ENCODE measurements around the gene FAM222B. TPM values are rescaled to one million over a fixed set of nuclear protein-coding genes. Genes with fewer than 3 reads are reported as not detected.

Gene FAM222B
- total and polyA plus RNA-seq, 2 of the 4 experiments (the other 2 are of a cell fraction) = 2.5 to 10.8 TPM

DNA sequence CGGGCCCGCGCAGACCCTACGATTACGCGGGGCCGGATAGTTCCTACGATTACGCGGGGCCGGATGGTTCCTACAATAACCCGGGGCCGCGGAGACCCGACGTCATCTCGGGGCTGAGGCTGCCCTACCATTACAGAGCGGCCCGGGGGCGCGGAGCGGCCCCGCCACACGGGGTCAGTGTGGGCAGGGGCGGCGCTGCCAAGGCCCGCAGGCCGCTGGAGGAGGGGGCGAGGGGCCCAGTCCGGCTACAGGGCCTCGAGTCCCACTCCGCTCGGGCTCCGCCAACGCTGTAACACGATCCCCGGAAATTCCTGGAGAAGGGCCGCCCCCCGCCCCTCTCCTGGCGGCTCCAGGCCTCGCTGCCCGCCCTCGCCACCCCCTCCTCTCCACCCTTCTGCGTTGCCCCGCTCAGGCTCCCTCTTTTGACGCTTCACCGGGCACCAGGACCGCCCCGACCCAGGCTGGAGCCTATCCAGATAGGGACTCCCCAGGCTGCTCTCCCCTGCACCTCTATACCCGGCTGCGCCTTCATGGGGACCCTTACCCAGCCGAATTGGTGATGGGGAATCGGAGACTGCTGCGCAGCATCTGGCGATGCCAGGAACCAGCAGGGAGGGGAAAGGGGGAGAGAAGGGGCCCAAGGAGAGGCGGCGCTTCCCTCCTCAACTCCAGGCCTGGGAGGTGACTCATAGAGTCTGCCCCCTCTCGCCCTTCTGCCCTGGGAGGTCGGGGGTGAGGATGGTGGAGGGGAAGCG, 124.8 kb downstream of the FAM222B start, which contains the start of gene RAB34:
RAB34 (minus strand) TSS at position 291 of the 755 bp plus-strand sequence. CDS start 602 bp downstream, outside the sequence.
- CTCF ChIA-PET = no interaction called here
- H2AK5ac ChIP-seq (ENCODE audit: low read depth, low read length) = peak within 1 kb of the TSS; percentile 100
- peak within 1 kb of the TSS; percentile 99 for H2BK15ac ChIP-seq (ENCODE audit: low read depth, low read length)
- BruUV-seq (replicated peaks) = no TSS peak
- H2AK9ac ChIP-seq (replicated peaks; ENCODE audit: low read depth, low read length, poor library complexity) = peak within 1 kb of the TSS; percentile 99
- peak; percentile 55 for ATAC-seq (ENCODE audit: low read depth)
- H3K4me1 ChIP-seq (ENCODE audit: control insufficient read depth, insufficient read depth, low read length) = peaks cover 13% of the 10 kb centered on the region
- H2BK120ac ChIP-seq (ENCODE audit: low read depth, low read length) = peak within 1 kb of the TSS; percentile 96
- peak within 1 kb of the TSS; percentile 96 for H3K9ac ChIP-seq (ENCODE audit: low read depth, low read length)
- dilution Hi-C loops (cut with HindIII; ENCODE audit: low sequenced_read_pairs, unreplicated experiment) = no loop called here
- no peaks in the 10 kb centered on the region for H3K9me3 ChIP-seq (ENCODE audit: control insufficient read depth, insufficient read depth, low read length)
- in situ Hi-C loops (cut with MboI; ENCODE audit: low sequenced_read_pairs) = no loop called here
- H3K27me3 ChIP-seq (ENCODE audit: control insufficient read depth, insufficient read depth, low read length) = no peaks in the 10 kb centered on the region
- H3K4ac ChIP-seq (ENCODE audit: low read depth, low read length) = peak within 1 kb of the TSS; percentile 99
- H4K20me1 ChIP-seq (ENCODE audit: insufficient read depth, low read length) = peaks cover 44% of the 10 kb centered on the region
- H4K8ac ChIP-seq (ENCODE audit: low read depth in 2 of 2, low read length in 2 of 2) = peak within 1 kb of the TSS; percentile 92 to 94
- intact Hi-C loops (cut with micrococcal nuclease) = no loop called here
- peak within 1 kb of the TSS; percentile 98 for H3K18ac ChIP-seq (ENCODE audit: low read depth, low read length)
- H3K23ac ChIP-seq (ENCODE audit: low read depth, low read length) = peak within 1 kb of the TSS; percentile 95
- peaks cover 19% of the 10 kb centered on the region; the same call in 1 of the 2 replicates for H3K9me1 ChIP-seq (ENCODE audit: insufficient read depth, low read length)
- peak within 1 kb of the TSS; percentile 80 for H3K4me3 ChIP-seq (ENCODE audit: insufficient read depth, low read depth, low read length)
- H3K36me3 ChIP-seq (ENCODE audit: control insufficient read depth, insufficient read depth, low read length) = peaks cover 42% of the 10 kb centered on the region
- TF ChIP-seq CHD1 (IDR thresholded peaks at IDR 0.05; ENCODE audit: low read depth, low read length) (peak; percentile 8; the same call in 1 of the 2 replicates), POLR2A (IDR thresholded peaks at IDR 0.05; ENCODE audit: low read depth, low read length) (peak; percentile 76), MXI1 (IDR thresholded peaks at IDR 0.05; ENCODE audit: borderline replicate concordance, low read depth, low read length) (peak; percentile 39; the same call in 1 of the 2 replicates), CTCF (conservative IDR thresholded peaks at IDR 0.05; ENCODE audit: low read depth, low read length) (peak; percentile 45), NFE2L2 (IDR thresholded peaks at IDR 0.05; ENCODE audit: low read depth, low read length) (no peak), FOS (IDR thresholded peaks at IDR 0.05; ENCODE audit: low read depth, low read length) (peak; percentile 84), RFX5 (IDR thresholded peaks at IDR 0.05; ENCODE audit: low read depth, low read length) (no peak), RCOR1 (IDR thresholded peaks at IDR 0.05; ENCODE audit: insufficient replicate concordance, low read length) (no peak), RAD21 (IDR thresholded peaks at IDR 0.05; ENCODE audit: low read length) (0 out of 2 replicates have a peak, but pooled peaks have one; percentile 17), SMC3 (IDR thresholded peaks at IDR 0.05; ENCODE audit: low read depth, low read length) (no peak), MAZ (IDR thresholded peaks at IDR 0.05; ENCODE audit: borderline replicate concordance, low read depth, low read length) (peak; percentile 40; the same call in 1 of the 2 replicates)
- TF ChIP-seq, protein P1, sequence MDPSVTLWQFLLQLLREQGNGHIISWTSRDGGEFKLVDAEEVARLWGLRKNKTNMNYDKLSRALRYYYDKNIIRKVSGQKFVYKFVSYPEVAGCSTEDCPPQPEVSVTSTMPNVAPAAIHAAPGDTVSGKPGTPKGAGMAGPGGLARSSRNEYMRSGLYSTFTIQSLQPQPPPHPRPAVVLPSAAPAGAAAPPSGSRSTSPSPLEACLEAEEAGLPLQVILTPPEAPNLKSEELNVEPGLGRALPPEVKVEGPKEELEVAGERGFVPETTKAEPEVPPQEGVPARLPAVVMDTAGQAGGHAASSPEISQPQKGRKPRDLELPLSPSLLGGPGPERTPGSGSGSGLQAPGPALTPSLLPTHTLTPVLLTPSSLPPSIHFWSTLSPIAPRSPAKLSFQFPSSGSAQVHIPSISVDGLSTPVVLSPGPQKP (IDR thresholded peaks at IDR 0.05; ENCODE audit: borderline replicate concordance, low read depth, low read length) = no peak
- peak within 1 kb of the TSS; percentile 96 for H4K91ac ChIP-seq (ENCODE audit: insufficient read depth, low read depth, low read length)
- peak within 1 kb of the TSS; percentile 98 for H3K27ac ChIP-seq (ENCODE audit: insufficient read depth, low read length)
- peaks cover 5 to 61% of the 10 kb centered on the region in 2 experiments; a peak in 3 of 4 replicates for H3K79me1 ChIP-seq (ENCODE audit: low read depth in 1 of 2, low read length in 2 of 2)
- H3K4me2 ChIP-seq (ENCODE audit: low read depth, low read length) = peak within 1 kb of the TSS; percentile 97
- DNase-seq = peak; percentile 89
- peak within 1 kb of the TSS; percentile 96 for H2AFZ ChIP-seq (replicated peaks; ENCODE audit: low read length, poor library complexity)
- H4K5ac ChIP-seq (ENCODE audit: low read depth, low read length) = peak within 1 kb of the TSS; percentile 97
- POLR2A ChIA-PET (ENCODE audit: unreplicated experiment) = no interaction called here
- H3K14ac ChIP-seq (replicated peaks; ENCODE audit: low read depth, low read length) = peak within 1 kb of the TSS; percentile 89
- peak within 1 kb of the TSS; percentile 96 for H3K56ac ChIP-seq (ENCODE audit: extremely low read depth, insufficient read depth, low read length)
- peak within 1 kb of the TSS; percentile 99 for H2BK5ac ChIP-seq (ENCODE audit: low read depth, low read length, poor library complexity, severe bottlenecking)
- H2BK20ac ChIP-seq (ENCODE audit: low read depth, low read length) = peak within 1 kb of the TSS; percentile 91
- 0% methylated on average over 17 of the region's 60 CpGs; no CpG with 5 or more reads in 1 of the 2 experiments for WGBS, 2 experiments (ENCODE audit: extremely low coverage in 2 of 2, insufficient read length in 1 of 2)

Measured in IMR-90 (cell line).